HTERT RPE-1 (cell line): ENCODE data around the gene GNA15.
"Not testable (repeated sequence)": the region's sequence is repeated elsewhere in the genome, so short reads cannot be mapped to it uniquely, and the experiment has no call there.

ENCODE experiments used
- in situ Hi-C: fragments of 300-500 bp; cut with MboI; formaldehyde crosslinking; loops from 4 replicates; pipeline ENCODE4 v1.14.3; 2020; ENCODE audit warnings: low sequenced_read_pairs

The GNA15 gene

DNA sequence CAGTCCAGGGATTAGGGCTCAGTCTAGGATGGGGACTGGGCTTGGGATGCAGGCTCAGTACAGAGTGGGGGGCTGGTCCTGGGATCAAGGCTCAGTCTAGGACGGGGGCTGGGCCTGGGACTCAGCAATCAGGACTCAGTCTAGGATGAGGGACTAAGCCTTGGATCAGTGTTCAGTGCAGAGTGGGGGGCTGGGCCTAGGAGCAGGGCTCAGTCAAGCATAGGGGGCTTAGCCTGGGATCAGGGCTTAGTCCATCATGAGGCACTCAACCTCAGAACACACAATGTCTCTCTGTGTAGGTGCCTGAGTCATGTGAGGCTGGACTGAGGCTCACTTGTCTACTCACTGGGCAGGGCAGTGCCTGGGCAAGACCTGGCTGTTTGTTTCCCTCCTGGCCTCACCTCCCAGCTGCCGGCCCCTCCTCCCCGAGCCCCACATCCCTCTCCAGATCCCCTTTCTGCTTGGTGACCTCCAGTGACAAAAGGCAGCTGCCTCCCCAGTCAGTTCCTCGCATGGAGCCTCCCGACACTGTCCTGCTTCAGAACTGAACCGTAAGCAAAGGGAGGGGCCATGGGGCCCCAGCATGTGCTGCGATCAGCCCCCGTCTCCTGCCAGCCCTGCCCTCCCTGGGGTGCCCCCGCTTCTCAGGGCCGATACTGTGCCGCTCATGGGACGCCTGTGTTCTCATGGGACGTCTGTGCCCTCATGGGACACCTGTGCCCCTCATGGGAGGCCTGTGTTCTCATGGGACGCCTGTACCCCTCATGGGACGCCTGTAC, 36.2 kb downstream of the GNA15 start:
- in situ Hi-C loops: no loop called here

DNA sequence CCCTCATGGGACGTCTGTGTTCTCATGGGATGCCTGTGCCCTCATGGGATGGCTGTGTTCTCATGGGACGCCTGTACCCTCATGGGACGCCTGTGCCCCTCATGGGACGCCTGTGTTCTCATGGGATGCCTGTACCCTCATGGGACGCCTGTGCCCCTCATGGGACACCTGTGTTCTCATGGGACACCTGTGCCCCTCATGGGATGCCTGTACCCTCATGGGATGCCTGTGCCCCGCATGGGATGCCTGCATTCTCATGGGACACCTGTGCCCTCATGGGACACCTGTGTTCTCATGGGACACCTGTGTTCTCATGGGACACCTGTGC, 36.8 kb downstream of the GNA15 start:
- in situ Hi-C loops: not testable (repeated sequence)

DNA sequence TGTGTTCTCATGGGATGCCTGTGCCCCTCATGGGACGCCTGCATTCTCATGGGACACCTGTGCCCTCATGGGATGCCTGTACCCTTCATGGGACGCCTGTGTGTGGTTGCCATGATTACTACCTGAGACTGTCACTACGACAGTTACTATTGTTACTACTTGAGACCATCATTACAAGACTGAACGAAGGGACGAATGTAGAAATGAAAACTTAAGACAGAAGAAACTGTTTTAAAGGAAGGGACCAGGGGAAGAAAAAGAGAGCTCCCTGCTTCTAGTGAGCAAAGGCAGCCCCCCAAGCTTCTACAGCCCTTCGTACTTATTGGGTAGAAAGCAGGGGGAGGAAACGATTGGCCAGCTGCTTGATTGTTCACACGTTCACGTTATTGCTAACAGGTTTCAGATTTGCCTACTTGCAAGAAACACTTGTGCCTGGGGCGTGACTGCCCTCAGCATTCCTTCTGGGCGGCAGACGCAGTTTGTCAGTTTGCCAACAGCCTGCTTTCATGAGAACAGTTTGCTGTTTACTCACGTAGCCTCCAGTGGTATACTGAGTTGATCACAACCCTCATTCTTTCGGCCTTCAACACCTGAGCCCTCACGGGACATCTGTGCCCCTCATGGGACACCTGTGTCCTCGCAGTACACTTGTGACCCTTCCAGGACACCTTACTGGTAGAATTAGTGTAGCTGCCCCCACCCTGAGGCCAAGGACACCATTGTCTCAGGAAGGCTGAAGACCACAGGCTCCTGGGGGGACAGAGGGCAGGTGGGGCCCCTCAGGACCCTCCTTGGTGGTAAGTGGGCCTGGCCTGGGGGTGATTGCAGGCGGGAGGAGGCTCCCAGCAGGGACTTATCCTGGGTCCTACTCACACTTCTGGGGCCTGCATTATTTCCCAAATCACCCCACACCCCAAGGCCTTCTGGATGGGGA, 40.2 kb downstream of the GNA15 start:
- in situ Hi-C loops: no loop called here

DNA sequence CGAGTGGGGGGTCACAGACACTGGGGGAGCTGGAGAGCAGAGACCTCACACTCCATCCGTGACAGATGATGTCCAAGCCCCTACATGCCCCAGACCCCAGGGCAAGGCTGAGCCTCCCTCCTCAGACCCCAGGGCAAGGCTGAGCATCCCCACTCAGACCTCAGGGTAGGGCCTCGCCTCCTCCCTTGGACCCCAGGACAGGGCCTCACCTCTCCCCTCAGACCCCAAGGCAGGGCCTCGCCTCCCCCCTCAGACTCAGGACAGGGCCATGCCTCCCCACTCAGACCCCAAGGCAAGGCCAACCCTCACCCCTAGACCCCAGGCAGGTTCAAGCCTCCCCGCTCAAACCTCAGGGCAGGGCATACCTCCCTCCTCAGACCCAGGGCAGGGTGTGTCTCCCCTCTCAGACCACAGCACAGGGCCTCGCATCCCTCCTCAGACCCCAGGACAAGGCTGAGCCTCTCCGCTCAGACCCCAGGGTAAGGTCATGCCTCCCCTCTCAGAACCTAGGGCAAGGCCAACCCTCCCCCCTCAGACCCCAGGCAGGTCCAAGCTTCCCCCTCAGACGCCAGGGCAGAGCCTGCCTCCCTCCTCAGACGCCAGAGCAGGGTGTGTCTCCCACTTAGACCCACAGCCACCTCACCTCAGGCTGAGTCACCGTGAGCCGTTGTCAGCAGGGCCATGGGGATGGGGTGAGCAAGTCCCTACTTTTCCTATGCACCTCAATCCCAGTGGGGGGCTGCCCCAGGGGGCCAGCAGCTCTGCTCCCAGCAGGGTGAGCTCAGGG, 41.1 kb downstream of the GNA15 start:
- in situ Hi-C loops: no loop called here

DNA sequence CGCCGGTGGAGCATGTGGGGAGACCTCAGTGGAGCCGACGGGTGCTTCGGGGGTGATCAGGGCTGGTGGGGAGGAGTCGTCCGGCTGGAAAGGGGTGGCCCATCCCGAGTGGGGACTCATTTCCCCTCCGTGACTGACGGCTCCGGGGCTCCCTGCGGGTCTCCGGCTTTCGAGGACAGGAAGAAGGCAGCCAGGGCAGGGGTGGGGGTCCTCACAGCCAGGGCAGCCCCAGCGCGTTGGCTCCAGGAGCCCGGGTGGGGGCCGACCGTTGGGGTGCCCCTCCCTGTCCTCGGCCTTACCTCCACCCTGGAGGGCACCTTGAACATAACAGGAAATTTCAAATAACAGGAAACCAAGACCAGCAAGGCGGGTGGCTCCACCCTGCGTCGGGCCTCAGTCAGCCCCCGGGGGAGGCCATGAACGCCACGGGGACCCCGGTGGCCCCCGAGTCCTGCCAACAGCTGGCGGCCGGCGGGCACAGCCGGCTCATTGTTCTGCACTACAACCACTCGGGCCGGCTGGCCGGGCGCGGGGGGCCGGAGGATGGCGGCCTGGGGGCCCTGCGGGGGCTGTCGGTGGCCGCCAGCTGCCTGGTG, 42.6 kb downstream of the GNA15 start, which contains the start of gene S1PR4:
S1PR4 (plus strand) TSS at position 393 of the 596 bp plus-strand sequence; CDS start at position 417, 24 bp downstream.
- in situ Hi-C loops: no loop called here

DNA sequence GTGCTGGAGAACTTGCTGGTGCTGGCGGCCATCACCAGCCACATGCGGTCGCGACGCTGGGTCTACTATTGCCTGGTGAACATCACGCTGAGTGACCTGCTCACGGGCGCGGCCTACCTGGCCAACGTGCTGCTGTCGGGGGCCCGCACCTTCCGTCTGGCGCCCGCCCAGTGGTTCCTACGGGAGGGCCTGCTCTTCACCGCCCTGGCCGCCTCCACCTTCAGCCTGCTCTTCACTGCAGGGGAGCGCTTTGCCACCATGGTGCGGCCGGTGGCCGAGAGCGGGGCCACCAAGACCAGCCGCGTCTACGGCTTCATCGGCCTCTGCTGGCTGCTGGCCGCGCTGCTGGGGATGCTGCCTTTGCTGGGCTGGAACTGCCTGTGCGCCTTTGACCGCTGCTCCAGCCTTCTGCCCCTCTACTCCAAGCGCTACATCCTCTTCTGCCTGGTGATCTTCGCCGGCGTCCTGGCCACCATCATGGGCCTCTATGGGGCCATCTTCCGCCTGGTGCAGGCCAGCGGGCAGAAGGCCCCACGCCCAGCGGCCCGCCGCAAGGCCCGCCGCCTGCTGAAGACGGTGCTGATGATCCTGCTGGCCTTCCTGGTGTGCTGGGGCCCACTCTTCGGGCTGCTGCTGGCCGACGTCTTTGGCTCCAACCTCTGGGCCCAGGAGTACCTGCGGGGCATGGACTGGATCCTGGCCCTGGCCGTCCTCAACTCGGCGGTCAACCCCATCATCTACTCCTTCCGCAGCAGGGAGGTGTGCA, 43.3 kb downstream of the GNA15 start:
- in situ Hi-C loops: no loop called here

DNA sequence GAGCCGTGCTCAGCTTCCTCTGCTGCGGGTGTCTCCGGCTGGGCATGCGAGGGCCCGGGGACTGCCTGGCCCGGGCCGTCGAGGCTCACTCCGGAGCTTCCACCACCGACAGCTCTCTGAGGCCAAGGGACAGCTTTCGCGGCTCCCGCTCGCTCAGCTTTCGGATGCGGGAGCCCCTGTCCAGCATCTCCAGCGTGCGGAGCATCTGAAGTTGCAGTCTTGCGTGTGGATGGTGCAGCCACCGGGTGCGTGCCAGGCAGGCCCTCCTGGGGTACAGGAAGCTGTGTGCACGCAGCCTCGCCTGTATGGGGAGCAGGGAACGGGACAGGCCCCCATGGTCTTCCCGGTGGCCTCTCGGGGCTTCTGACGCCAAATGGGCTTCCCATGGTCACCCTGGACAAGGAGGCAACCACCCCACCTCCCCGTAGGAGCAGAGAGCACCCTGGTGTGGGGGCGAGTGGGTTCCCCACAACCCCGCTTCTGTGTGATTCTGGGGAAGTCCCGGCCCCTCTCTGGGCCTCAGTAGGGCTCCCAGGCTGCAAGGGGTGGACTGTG, 44.0 kb downstream of the GNA15 start:
- in situ Hi-C loops: no loop called here

DNA sequence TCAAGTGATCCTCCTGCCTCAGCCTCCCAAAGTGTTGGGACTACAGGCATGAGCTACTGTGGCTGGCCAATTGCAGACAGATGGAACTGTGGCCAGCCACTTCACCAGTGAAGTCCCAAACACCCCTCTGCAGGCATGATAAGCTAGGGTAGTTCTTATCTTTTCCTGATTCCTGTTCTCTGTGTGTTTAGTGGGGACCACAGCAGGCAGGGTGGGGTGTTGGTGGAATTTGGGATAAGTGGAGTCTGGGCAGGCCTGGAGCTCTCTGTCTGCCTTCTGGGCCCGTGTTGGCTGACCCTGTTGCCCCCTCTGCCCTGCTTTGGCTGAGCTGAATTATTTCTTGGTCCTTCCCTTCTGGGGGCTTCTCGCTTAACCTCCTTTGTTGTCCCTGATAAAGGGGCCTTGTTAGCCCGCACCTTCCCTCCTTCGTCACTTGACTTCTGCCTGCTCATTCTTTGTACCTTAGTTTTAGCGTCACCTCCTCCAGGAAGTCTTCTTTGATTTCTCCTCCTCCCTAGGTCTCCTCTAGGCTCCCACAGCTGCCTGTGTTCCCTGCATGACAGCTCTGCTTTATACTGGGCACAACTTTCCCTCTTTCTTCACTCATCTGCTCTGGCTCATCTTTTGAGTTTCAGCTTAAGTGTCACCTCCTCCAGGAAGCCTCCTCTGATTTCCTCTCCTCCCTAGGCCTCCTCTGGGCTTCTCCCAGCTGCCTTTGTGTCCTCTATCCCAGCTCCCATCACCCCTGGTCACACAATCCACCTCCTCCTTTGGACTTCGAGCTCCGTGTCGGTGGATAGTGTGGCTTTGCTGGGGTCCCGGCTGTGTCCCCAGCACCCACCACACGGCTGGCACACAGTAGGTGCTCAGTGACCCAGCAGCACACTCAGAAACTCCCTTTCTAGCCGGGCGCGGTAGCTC, 48.1 kb downstream of the GNA15 start:
- in situ Hi-C loops: no loop called here

DNA sequence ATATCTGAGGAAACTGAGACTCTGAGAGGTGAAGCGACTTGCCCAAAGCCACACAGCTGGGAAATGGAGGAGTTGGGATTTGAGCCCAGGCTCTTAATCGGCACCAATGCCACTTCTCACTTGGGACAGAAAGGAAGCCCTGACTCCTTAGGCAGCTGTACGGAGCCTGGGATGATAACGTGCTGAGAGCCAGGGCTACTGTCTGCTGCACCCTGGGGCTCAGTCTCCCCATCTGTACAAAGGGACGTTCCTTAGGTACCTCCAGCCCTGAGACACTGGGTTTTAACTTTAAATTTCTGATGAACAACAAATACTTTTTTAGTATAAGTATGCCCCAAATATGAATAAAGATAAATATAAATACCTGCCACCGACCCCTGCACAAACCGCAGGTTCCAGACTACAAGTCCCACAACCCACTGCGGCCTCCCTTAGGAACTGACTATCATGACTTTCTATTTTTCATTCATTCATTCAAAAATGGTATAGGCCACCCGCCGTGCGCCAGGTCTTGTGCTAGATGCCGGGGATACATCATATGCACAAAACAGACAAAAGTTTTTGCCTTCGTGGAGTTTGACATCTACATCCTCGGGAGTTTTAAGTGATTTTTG, 49.1 kb downstream of the GNA15 start:
- in situ Hi-C loops: no loop called here

DNA sequence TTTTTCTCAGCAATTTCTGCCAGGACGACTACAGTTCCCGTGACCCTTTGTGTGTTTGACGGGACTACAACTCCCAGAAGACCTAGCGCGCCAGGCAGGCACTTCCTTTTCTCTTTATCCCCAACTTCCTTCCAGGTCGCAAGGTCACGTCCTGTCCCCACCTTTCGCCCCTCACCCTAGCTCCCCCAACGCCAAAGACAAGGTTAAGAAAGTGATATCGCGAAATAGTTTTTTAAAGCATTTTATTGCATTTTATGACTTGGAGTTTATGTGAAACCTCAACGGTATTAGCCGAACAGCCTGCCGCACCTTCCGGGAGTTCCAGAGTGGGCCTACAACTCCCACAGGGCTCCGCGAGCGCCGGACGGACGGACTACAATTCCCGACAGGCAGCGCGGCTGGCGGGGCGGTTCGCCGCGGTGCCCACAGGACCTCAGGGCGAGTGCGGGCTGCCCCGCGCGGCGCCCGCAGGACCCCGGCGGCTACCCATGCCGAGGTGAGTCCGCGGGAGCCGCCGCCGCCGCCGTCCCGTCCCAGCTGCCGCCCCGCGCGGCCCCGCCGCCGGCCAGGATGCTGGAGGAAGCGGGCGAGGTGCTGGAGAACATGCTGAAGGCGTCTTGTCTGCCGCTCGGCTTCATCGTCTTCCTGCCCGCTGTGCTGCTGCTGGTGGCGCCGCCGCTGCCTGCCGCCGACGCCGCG, 49.8 kb downstream of the GNA15 start, which contains the start of gene NCLN:
NCLN (plus strand) TSS at position 470 of the 699 bp plus-strand sequence; CDS start at position 571, 101 bp downstream.
- in situ Hi-C loops: no loop called here

DNA sequence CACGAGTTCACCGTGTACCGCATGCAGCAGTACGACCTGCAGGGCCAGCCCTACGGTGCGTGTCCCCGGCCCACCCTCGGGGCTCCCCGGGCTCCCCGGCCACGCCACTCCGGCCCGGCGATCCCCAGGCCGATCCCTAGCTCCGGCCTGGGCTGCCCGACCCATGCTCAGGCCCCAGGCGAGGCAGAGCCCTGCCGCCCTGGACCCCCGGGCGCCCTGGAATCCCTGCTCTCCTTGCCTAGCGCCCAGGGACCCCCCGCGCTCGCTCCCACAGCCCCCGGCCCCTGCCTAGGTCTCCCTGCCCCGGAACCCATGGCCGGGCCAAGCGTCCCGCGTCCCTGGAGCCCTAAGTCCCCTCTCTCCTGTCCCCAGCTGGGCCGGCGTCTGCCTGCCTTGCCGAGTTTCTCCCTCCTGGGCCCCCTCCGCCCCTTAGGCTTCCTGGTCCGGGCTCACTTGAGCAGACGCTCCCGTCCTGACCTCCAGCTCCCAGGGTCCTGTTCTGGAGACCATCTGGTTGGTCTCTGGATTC, 50.4 kb downstream of the GNA15 start:
- in situ Hi-C loops: no loop called here

DNA sequence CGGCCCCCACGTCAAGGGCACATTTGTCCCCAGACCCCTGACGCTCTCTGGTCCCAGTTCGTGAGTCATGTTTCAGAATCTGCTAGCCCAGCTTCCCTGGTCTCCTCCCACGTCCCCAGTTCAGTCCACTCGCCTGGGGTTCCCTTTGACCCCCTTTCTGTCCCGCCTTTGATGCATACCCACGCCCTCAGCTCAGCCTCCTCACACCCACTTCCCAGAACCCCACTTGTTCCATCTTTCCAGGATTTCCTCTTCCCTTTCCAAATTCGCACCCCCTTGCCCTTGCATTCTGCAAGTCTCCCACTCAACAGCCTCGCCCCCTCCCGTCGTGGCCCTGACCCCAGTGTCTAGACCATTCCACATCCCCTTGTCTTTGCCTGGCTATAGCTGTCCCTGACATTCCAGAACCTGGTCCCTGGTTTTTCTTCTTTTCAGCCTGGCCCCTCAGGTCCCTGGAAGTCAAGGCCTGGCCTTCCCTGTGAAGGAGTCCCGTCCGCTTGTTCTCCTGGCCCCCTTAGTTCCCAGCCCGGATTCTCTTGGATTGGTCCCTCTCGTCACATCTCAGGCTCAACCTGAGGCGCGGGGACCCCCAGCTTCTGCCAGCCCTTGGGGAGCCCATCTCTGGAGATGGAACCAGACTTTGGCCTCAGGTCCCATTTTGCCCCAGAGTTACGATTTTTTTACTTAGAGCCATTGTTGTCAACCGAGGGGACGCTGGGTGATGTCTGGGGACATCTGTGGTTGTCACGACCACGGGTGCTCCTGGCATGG, 51.2 kb downstream of the GNA15 start:
- in situ Hi-C loops: no loop called here

DNA sequence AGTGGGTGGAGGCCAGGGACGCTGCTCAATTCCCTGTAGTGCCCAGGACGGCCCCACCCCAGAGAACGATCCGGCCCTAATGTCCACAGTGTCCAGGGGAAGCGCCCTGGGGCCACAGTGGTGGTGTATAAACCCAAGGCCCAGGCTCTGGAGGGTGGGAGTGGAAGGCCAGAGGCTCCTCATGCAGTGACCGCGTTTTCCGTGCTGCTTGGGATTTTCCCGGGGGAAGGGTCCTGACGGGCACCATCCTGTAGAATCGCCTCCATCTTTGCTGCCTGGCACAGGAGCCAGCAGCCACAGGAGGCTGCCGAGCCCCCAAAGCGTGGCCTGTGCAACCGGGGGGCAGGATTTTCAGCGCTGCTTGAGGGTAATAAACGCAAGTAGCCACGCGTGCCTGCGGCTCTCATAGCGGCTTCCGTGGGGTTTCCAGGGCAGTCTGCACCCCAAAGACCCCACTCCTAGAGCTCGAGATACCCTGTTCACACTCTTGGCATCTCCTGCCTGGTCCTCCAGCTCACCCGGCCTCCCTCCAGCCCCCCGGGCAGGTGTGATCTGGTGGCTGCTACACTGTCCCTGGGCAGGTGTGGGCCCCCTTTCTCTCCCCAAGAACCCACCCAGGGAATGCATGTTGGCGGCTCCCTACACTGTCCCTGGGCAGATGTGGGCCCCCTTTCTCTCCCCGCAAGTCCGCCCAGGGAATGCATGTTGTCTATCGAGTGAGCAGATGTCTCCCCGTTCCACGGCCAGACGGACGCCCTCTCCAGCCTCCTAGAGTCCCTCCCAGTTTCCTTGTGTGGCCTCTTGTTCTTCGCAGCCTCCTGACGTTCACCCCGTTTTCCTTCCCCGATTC, 52.1 kb downstream of the GNA15 start:
- in situ Hi-C loops: no loop called here

DNA sequence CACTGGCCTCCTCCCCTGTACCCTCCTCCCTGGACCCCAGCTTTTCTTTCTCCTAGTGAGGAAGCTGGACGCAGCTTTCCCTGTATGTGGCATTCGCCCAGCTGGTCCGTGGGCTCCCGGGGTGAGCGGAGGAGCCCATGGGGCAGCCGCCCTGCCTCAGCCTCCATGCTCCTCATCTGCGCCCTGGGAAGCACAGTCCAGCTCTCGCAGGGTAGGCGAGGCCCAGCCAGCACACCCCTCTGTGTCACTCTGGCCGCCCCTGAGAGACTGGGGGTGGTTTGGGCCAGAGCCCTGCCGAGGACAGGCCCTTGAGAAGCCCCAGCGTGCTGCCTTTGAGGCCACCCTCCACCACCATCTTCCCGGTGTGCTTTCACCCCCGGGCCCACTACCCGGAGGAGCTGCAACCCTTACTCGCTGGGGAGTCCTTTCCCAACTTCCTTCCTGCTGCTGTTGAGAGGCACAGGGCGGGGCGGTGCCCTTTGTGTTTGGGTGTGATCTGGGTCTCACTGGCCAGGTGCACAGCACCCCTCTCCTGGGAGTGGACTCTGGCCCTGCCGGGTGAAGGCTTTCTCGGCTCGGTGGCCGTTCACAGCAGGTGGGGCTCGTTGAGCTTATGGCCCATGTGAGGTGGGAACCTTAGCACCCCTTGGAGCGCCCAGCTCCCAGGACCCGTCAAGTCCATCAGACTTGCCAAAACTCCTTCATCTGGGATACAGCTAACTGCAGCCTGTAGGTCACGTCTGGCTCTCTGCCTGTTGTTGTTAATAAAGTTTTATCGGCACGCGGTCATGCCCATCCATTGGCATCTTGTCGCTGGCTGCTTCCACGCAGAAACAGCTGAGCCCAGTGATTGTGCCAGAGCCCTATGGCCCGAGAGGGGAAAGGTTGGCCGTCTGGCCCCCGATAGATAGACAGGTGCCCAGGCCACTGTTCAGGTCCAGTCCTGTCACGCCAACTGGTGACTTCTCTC, 53.1 kb downstream of the GNA15 start:
- in situ Hi-C loops: no loop called here
